BE2C (cell line): ENCODE results near the gene MAP4K4.

Experiments
- DNase-seq: peaks from one replicate; pipeline ENCODE4 v3.0.0-alpha.2; 2020
- H3K27me3 ChIP-seq: fragments of 250-450 bp; sonication (Bioruptor Pico); 2 replicates; pipeline ENCODE4 v1.5.1; 2020; ENCODE audit warnings: mild to moderate bottlenecking
- H3K36me3 ChIP-seq: fragments of 250-450 bp; sonication (Bioruptor Pico); 2 replicates; pipeline ENCODE4 v1.5.1; 2020; ENCODE audit warnings: mild to moderate bottlenecking
- H3K4me1 ChIP-seq: fragments of 250-450 bp; sonication (Bioruptor Pico); 2 replicates; pipeline ENCODE4 v1.5.1; 2020
- H3K4me3 ChIP-seq: 2 replicates; pipeline ENCODE4 v1.5.1; 2011; ENCODE audit warnings: low read depth, low read length
- H3K9me3 ChIP-seq: fragments of 250-450 bp; sonication (Bioruptor Pico); 2 replicates; pipeline ENCODE4 v1.5.1; 2020
- TF ChIP-seq, protein P1 (sequence below): IDR thresholded peaks from 2 replicates; pipeline ENCODE4 v1.5.1; 2012; ENCODE audit warnings: mild to moderate bottlenecking, low read depth, low read length

MAP4K4 gene

DNA sequence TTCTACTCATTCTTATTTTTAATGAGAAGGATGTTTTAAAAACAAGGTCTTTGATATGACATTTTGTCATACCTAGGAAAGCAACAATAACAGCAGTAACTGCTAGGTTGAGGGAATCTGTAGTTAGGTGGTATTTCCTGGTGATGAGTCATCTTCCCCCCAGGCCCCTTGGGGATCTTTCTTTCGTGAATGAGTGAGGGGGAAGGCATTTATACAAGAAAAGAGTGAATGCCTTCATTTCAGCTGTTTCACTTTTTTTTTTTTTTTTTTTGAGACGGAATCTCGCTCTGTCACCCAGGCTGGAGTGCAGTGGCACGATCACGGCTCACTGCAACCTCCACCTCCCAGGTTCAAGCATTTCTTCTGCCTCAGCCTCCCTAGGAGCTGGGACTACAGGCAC lies 108.6 kb downstream of the MAP4K4 start:
- TF ChIP-seq, protein P1, sequence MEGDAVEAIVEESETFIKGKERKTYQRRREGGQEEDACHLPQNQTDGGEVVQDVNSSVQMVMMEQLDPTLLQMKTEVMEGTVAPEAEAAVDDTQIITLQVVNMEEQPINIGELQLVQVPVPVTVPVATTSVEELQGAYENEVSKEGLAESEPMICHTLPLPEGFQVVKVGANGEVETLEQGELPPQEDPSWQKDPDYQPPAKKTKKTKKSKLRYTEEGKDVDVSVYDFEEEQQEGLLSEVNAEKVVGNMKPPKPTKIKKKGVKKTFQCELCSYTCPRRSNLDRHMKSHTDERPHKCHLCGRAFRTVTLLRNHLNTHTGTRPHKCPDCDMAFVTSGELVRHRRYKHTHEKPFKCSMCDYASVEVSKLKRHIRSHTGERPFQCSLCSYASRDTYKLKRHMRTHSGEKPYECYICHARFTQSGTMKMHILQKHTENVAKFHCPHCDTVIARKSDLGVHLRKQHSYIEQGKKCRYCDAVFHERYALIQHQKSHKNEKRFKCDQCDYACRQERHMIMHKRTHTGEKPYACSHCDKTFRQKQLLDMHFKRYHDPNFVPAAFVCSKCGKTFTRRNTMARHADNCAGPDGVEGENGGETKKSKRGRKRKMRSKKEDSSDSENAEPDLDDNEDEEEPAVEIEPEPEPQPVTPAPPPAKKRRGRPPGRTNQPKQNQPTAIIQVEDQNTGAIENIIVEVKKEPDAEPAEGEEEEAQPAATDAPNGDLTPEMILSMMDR = no peak
- Histone ChIP-seq H3K9me3 (no peaks in the 10 kb centered on the region), H3K36me3 (no peaks in the 10 kb centered on the region), H3K27me3 (no peaks in the 10 kb centered on the region), H3K4me1 (peaks cover 9% of the 10 kb centered on the region), H3K4me3 (peak overlapping the region; percentile 19; the same call in 1 of the 2 replicates)
- DNase-seq = no peak

GRCh38 chr2:101806701-101807100 lies 109.2 kb downstream of the MAP4K4 start:
- TF ChIP-seq, protein P1 = no peak
- Histone ChIP-seq H3K9me3 (no peaks in the 10 kb centered on the region), H3K4me1 (peaks cover 9% of the 10 kb centered on the region), H3K36me3 (no peaks in the 10 kb centered on the region), H3K27me3 (no peaks in the 10 kb centered on the region), H3K4me3 (no peak overlapping the region)
- no peak for DNase-seq

DNA sequence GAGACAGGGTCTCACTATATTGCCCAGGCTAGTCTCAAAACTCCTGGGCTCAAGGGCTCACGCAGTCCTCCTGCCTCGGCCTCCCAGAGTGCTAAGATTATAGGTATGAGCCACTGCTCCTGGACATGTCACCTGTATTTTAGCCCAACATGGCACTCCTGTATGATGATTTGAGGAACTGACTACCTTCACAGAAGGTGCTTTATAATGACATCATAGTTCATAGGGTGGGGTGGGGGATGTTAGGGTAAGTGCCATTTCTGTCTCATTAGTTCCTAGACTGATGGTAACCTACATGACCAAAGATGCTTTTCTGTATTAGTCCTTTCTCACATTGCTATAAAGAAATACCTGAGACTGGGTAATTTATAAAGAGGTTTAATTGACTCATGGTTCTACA lies 109.7 kb downstream of the MAP4K4 start:
- TF ChIP-seq, protein P1 = no peak

GRCh38 chr2:101808006-101808562 lies 110.6 kb downstream of the MAP4K4 start:
- TF ChIP-seq, protein P1 = no peak
- H3K36me3 ChIP-seq = no peaks in the 10 kb centered on the region
- H3K4me1 ChIP-seq = peaks cover 9% of the 10 kb centered on the region
- no peak for DNase-seq
- H3K27me3 ChIP-seq = no peaks in the 10 kb centered on the region
- no peak overlapping the region for H3K4me3 ChIP-seq
- no peaks in the 10 kb centered on the region for H3K9me3 ChIP-seq

More for the DNA sequence above, 109.7 kb downstream of the MAP4K4 start:
- no peak for DNase-seq
- H3K36me3 ChIP-seq = no peaks in the 10 kb centered on the region
- H3K4me3 ChIP-seq = no peak overlapping the region
- no peaks in the 10 kb centered on the region for H3K27me3 ChIP-seq
- peaks cover 9% of the 10 kb centered on the region for H3K4me1 ChIP-seq
- H3K9me3 ChIP-seq = no peaks in the 10 kb centered on the region

DNA sequence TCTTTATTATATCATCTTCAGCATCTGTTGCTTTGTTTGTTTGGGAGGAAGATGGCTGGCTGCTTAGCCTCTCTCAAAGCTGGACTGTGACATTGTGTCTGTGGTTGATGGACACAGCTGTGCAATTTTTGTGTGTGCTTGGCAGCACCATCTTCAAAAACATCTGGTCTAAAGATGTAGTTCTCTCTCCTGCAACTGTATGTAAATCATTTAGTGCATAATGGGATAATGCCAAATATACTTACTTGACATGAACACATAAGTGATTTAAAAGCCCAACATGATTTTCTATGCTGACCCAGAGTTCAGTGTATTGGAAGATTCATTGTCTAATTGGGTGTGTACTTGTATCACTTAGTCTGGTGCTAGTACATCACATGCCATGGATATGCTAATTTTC lies 112.2 kb downstream of the MAP4K4 start:
- no peaks in the 10 kb centered on the region for H3K27me3 ChIP-seq
- H3K4me3 ChIP-seq = no peak overlapping the region
- TF ChIP-seq, protein P1 = no peak
- no peaks in the 10 kb centered on the region for H3K36me3 ChIP-seq
- DNase-seq = no peak
- peaks cover 3% of the 10 kb centered on the region for H3K4me1 ChIP-seq
- H3K9me3 ChIP-seq = no peaks in the 10 kb centered on the region

DNA sequence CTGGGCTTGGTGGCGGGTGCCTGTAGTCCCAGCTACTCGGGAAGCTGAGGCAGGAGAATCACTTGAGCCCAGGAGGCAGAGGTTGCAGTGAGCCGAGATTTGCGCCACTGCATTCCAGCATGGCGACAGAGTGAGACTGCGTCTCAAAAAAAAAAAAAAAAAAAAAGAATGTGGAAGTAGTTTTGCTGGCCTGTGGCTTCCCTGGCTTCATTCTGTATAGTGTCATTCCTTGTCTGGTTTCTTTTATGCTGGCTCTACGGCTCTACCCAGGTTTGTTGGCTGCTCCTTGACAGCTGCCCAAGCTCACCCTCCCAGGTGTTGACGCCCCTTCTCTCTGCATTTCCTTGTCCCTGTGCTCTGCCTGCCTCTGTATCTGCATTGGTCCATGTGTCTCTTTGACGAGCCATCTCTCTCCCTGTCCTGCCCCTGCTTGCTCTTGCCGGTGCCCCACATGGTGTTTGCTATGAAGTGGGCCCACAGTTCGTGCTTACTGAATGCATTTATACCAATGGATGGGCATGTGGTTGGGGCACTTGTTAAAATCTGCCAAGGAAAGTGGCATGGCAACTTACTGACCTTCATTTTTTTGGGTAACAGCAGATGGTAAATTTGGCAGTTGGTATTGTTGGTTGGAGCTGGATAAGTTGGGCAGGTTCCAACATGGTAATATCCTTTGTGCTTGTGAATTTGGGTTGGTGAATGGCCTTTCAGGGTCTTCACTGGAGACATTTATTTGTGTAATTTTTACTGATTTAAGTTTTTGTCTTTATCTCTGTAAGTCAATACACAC lies 113.9 kb downstream of the MAP4K4 start:
- Histone ChIP-seq H3K4me3 (no peak overlapping the region), H3K36me3 (no peaks in the 10 kb centered on the region), H3K27me3 (no peaks in the 10 kb centered on the region), H3K9me3 (no peaks in the 10 kb centered on the region), H3K4me1 (no peaks in the 10 kb centered on the region)
- DNase-seq = no peak
- TF ChIP-seq, protein P1 = no peak
